GM23248 (cell line): ENCODE measurements around the gene ABCD1. TPM values are rescaled to one million over a fixed set of nuclear protein-coding genes. Genes with fewer than 3 reads are reported as not detected.
A peak's percentile ranks its signal among the peaks of the same experiment; 100 is the strongest.

Experiments
- DNase-seq: peaks from one replicate; pipeline ENCODE4 v3.0.0-alpha.2; 2015
- H2AFZ ChIP-seq: fragments of 200-600 bp; sonication (generic); 2 replicates; pipeline ENCODE4 v1.6.1; 2016; ENCODE audit warnings: antibody characterized with exemption
- H3F3A ChIP-seq: fragments of 200-600 bp; sonication (generic); 2 replicates; pipeline ENCODE4 v1.6.1; 2016; ENCODE audit warnings: mild to moderate bottlenecking, antibody characterized with exemption, mixed run types; ENCODE audit not compliant: insufficient read depth
- H3K27ac ChIP-seq: fragments of 200-600 bp; sonication (generic); 2 replicates; pipeline ENCODE4 v1.5.1; 2016; ENCODE audit warnings: mild to moderate bottlenecking
- H3K27me3 ChIP-seq: fragments of 200-600 bp; sonication (generic); replicated peaks from 2 replicates; pipeline ENCODE4 v1.6.1; 2016; ENCODE audit warnings: mild to moderate bottlenecking; ENCODE audit not compliant: insufficient read depth
- H3K36me3 ChIP-seq: fragments of 200-600 bp; sonication (generic); 2 replicates; pipeline ENCODE4 v1.6.1; 2016; ENCODE audit warnings: low read depth, mild to moderate bottlenecking
- H3K4me1 ChIP-seq: fragments of 200-600 bp; sonication (generic); 2 replicates; pipeline ENCODE4 v1.6.1; 2016; ENCODE audit warnings: mild to moderate bottlenecking; ENCODE audit not compliant: insufficient read depth
- H3K4me2 ChIP-seq: fragments of 200-600 bp; sonication (generic); one replicate; pipeline ENCODE4 v1.6.1; 2016; ENCODE audit warnings: mild to moderate bottlenecking; ENCODE audit not compliant: unreplicated experiment
- H3K4me3 ChIP-seq: fragments of 200-600 bp; sonication (generic); 2 replicates; pipeline ENCODE4 v1.5.1; 2016; ENCODE audit warnings: mild to moderate bottlenecking
- H3K79me2 ChIP-seq: fragments of 200-600 bp; sonication (generic); 2 replicates; pipeline ENCODE4 v1.6.1; 2016; ENCODE audit warnings: mild to moderate bottlenecking; ENCODE audit not compliant: insufficient read depth
- H3K9ac ChIP-seq: fragments of 200-600 bp; sonication (generic); 2 replicates; pipeline ENCODE4 v1.6.1; 2016; ENCODE audit warnings: mild to moderate bottlenecking
- H3K9me2 ChIP-seq: fragments of 200-600 bp; sonication (generic); 2 replicates; pipeline ENCODE4 v1.6.1; 2016; ENCODE audit warnings: mixed run types, mild to moderate bottlenecking, moderate library complexity; ENCODE audit not compliant: insufficient read depth
- H3K9me3 ChIP-seq: fragments of 200-600 bp; sonication (generic); one replicate; pipeline ENCODE4 v1.6.1; 2017; ENCODE audit warnings: low read depth
- H4K20me1 ChIP-seq: fragments of 200-600 bp; sonication (generic); 2 replicates; pipeline ENCODE4 v1.6.0; 2016; ENCODE audit not compliant: insufficient read depth
- EZH2 ChIP-seq: fragments of 200-600 bp; sonication (generic); IDR thresholded peaks from 2 replicates; pipeline ENCODE4 v1.6.1; 2018; ENCODE audit warnings: antibody characterized with exemption, mild to moderate bottlenecking; ENCODE audit not compliant: insufficient read depth, poor library complexity, severe bottlenecking
- EZH2phosphoT487 ChIP-seq: fragments of 200-600 bp; sonication (generic); IDR thresholded peaks from 2 replicates; pipeline ENCODE4 v1.6.1; 2018; ENCODE audit warnings: antibody characterized with exemption, moderate library complexity, mild to moderate bottlenecking, low read depth; ENCODE audit not compliant: insufficient read depth
- WGBS, 2 experiments: methylation state at CpG; one replicate each; pipeline ENCODE4 v1.1.6; 2015 to 2017; ENCODE audit warnings: low lambda C conversion rate in 2 of 2, low coverage in 1 of 2; ENCODE audit errors: missing lambda C conversion rate in 2 of 2; 5-methylcytosine and 5-hydroxymethylcytosine counted together
- in situ Hi-C: fragments of 300-500 bp; cut with MboI; formaldehyde crosslinking; loops from 2 replicates; pipeline ENCODE4 v1.15.0; 2020
- polyA plus RNA-seq: library from polyadenylated mRNA; unstranded; fragments of >200 nt; fragmentation: Nextera tagmentation; extraction: Ambion mirVana; gene quantifications from 2 replicates; pipeline ENCODE4 v1.2.1, GENCODE V29; 2016
- total RNA-seq: library from RNA; depleted of rRNA; stranded (reverse); fragments of >200 nt; shearing (Covaris generic); gene quantifications from 2 replicates; pipeline ENCODE4 v1.2.3, GENCODE V29; 2014

The ABCD1 gene
- total and polyA plus RNA-seq, 2 experiments from 2014 or later, result 9.8 to 24.4 TPM

DNA sequence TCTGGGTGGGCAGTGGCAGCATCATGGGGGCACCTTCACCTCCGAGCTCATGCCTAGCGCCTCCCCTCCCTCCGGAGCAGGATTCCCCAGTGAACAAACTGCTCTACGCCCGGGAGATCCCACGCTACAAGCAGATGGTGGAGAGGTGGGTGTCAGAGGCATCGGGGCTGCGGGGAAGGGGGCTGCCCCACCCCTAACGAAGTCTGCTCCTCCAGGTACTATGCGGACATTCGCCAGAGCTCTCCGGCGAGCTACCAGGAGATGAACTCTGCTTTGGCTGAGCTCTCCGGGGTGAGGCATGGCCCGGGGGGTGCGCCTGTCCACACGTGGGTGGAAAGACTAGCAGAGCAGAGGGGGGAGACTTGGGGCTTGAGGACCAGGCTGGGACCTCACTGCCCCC is 53.5 kb downstream of the ABCD1 start:
- no peak overlapping the region for H3K27ac ChIP-seq
- in situ Hi-C loops, result no loop called here
- WGBS, 2 experiments, result 73 to 85% methylated on average over 8 to 9 of the region's 17 CpGs
- no peaks in the 10 kb centered on the region for H3K4me1 ChIP-seq
- TF ChIP-seq EZH2phosphoT487 (no peak), EZH2 (no peak)
- no peaks in the 10 kb centered on the region for H3K27me3 ChIP-seq
- H3K9me3 ChIP-seq, result no peaks in the 10 kb centered on the region
- H2AFZ ChIP-seq, result no peak overlapping the region
- H3K9ac ChIP-seq, result no peak overlapping the region
- no peaks in the 10 kb centered on the region for H3K36me3 ChIP-seq
- H4K20me1 ChIP-seq, result no peaks in the 10 kb centered on the region
- no peak overlapping the region for H3K4me2 ChIP-seq
- DNase-seq, result no peak
- H3K4me3 ChIP-seq, result no peak overlapping the region
- no peaks in the 10 kb centered on the region for H3F3A ChIP-seq
- H3K9me2 ChIP-seq, result no peaks in the 10 kb centered on the region
- no peaks in the 10 kb centered on the region for H3K79me2 ChIP-seq

DNA sequence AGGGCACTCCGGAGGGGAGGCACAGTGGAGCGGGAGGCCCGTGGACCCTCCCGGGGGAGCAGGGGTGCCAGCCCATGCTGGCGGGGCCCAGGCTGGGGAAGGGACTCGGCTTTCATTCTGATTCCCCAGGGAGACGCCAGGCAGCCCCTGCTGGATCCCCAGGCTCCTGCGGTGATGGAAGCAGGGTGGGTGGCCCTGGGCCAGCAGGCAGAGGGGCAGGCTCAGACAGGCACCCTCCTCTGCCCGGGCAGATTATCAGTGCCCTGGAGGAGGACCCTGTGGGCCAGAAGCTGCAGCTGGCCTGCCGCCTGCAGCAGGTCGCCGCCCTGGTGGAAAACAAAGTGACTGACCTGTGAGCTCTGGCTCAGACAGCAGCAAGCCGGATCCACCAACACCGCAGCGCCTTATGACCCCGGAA is 54.0 kb downstream of the ABCD1 start:
- no peaks in the 10 kb centered on the region for H3K4me1 ChIP-seq
- no peaks in the 10 kb centered on the region for H3K9me3 ChIP-seq
- WGBS, 2 experiments, result 100% methylated on average over 1 of the region's 16 CpGs; no CpG with 5 or more reads in 1 of the 2 experiments
- DNase-seq, result no peak
- H4K20me1 ChIP-seq, result no peaks in the 10 kb centered on the region
- H2AFZ ChIP-seq, result no peak overlapping the region
- H3F3A ChIP-seq, result no peaks in the 10 kb centered on the region
- H3K4me3 ChIP-seq, result no peak overlapping the region
- H3K36me3 ChIP-seq, result no peaks in the 10 kb centered on the region
- no peak overlapping the region for H3K9ac ChIP-seq
- H3K27me3 ChIP-seq, result no peaks in the 10 kb centered on the region
- no peaks in the 10 kb centered on the region for H3K9me2 ChIP-seq
- in situ Hi-C loops, result no loop called here
- no peaks in the 10 kb centered on the region for H3K79me2 ChIP-seq
- H3K4me2 ChIP-seq, result no peak overlapping the region
- TF ChIP-seq EZH2, result no peak
- no peak for TF ChIP-seq EZH2phosphoT487
- no peak overlapping the region for H3K27ac ChIP-seq

- 92 to 93% methylated on average over 16 to 17 of the region's 18 CpGs for WGBS, 2 experiments
- Histone ChIP-seq H3K4me1 (no peaks in the 10 kb centered on the region), H3K9me2 (no peaks in the 10 kb centered on the region), H4K20me1 (no peaks in the 10 kb centered on the region), H3F3A (no peaks in the 10 kb centered on the region), H3K4me3 (no peak overlapping the region), H3K9ac (no peak overlapping the region), H2AFZ (no peak overlapping the region), H3K4me2 (no peak overlapping the region), H3K36me3 (no peaks in the 10 kb centered on the region), H3K27ac (no peak overlapping the region), H3K27me3 (no peaks in the 10 kb centered on the region), H3K79me2 (no peaks in the 10 kb centered on the region), H3K9me3 (no peaks in the 10 kb centered on the region)
- no peak for TF ChIP-seq EZH2phosphoT487
- TF ChIP-seq EZH2, result no peak
- in situ Hi-C loops, result no loop called here
- no peak for DNase-seq
Measured at GRCh38 chrX:153779891-153780677, 55.4 kb downstream of the ABCD1 start.

DNA sequence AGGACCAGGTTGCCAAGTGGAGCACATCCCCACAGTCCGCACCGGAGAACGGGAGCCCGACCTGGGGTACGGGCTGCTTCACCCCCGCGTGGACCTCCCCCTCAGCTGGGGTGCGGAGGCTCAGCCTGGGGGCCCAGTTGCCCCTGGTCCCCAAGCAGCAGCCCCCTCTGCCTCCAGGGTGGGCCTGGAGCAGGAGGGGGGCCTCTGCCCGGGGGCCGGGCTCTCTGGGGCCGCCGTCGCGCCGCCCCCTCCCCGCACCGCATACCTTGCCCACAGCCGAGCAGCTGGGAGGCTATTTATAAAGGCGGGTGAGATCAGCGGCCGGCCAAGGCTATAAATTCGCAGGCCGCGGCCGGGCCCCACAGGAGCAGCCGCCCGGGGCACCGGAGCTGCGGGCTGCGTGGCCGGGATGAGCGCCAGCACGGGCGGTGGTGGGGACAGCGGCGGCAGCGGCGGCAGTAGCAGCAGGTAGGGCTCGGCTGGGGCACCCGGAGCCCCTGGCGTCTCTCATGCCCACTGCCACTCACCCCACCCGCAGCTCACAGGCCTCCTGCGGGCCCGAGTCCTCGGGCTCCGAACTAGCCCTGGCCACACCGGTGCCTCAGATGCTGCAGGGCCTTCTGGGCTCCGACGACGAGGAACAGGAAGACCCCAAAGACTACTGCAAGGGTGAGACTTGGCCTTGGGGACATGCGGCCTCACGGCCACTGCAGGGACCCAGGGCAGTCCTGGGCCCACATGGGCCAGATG is 56.2 kb downstream of the ABCD1 start, which contains the start of gene SRPK3:
Gene SRPK3 (plus strand): TSS at position 364 of the 750 bp plus-strand sequence. CDS start 46 bp downstream, at position 410.
- 0 out of 2 replicates have a peak within 1 kb of the TSS, but pooled peaks have one; percentile 3 for H3K9ac ChIP-seq
- H3F3A ChIP-seq, result no peaks in the 10 kb centered on the region
- H4K20me1 ChIP-seq, result no peaks in the 10 kb centered on the region
- H3K27me3 ChIP-seq, result no peaks in the 10 kb centered on the region
- no peaks in the 10 kb centered on the region for H3K79me2 ChIP-seq
- no peak within 1 kb of the TSS for H2AFZ ChIP-seq
- no peaks in the 10 kb centered on the region for H3K9me2 ChIP-seq
- H3K4me3 ChIP-seq, result no peak within 1 kb of the TSS
- H3K36me3 ChIP-seq, result no peaks in the 10 kb centered on the region
- no peaks in the 10 kb centered on the region for H3K9me3 ChIP-seq
- H3K4me1 ChIP-seq, result no peaks in the 10 kb centered on the region
- WGBS, 2 experiments, result 14 to 24% methylated on average over 15 to 17 of the region's 52 CpGs
- TF ChIP-seq EZH2, result no peak
- TF ChIP-seq EZH2phosphoT487, result no peak
- in situ Hi-C loops, result no loop called here
- H3K4me2 ChIP-seq, result no peak within 1 kb of the TSS
- H3K27ac ChIP-seq, result no peak within 1 kb of the TSS
- peak; percentile 60 for DNase-seq
